Measurements from ENCODE around the gene OLFML2A.

GRCh38 chr9:124805186-124805585 is 28.3 kb downstream of the OLFML2A start:
- no peak for TF ChIP-seq EZH2 (IDR thresholded peaks at IDR 0.05; ENCODE audit: insufficient read depth, poor library complexity, severe bottlenecking)
- TF ChIP-seq EZH2phosphoT487 (IDR thresholded peaks at IDR 0.05; ENCODE audit: insufficient read depth, low read depth): no peak
